ENCODE measurements around the gene UPF1. TPM values are rescaled to one million over a fixed set of nuclear protein-coding genes. Genes with fewer than 3 reads are reported as not detected.
A peak's percentile ranks its signal among the peaks of the same experiment; 100 is the strongest.

Gene UPF1
- total and polyA plus RNA-seq, 2 of the 13 experiments (the other 11 are each of a cell fraction or from before 2014, with no cell fraction given) = 16.9 to 41.8 TPM

DNA sequence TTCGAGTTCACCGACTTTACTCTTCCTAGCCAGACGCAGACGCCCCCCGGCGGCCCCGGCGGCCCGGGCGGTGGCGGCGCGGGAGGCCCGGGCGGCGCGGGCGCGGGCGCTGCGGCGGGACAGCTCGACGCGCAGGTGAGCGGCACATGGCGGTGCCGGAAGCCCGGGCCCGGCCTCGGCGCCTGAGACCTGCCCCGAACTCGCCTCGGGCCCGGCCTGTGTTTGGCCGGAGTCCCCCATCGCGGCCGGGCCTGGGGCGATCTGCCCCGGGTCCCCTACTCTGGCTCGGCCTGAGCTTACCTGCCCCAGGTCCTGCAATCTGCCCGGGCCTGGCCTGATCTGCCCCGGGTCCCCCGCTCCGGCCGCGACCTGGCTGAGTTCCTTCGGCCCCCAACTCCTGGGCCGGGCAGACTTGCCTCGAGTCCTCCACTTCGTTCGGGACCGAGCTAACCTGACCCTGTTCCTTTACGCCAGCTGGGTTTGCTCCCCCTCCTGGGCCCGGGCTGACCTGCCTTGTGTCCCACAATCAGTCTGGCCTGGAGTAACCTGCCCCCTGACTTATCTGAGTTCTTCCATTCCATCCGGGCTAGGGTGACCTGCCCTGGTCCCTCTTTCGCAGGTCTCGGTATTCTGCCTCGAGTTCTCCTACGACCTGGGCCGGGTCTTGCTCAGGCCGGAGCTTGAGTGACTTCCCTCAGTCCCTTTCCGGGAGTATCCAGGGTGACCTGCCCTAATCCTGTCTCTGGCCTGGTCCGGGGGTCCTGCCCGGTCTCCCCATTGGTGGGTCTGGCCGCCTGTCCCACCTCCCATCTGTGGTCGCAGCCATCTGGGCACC is 764 bp downstream of the UPF1 start (continued):
- TF ChIP-seq HOXA9 (CRISPR knock-in tag; IDR thresholded peaks at IDR 0.05; ENCODE audit: borderline replicate concordance) = no peak; the same call in 1 of the 2 replicates
- no peak for TF ChIP-seq FOXP1 (IDR thresholded peaks at IDR 0.05)
- TF ChIP-seq FOXP1 (CRISPR knock-in tag; IDR thresholded peaks at IDR 0.05) = no peak
- no peak; the same call in 1 of the 2 replicates for TF ChIP-seq ZNF607 (CRISPR knock-in tag; IDR thresholded peaks at IDR 0.05; ENCODE audit: borderline replicate concordance)
- TF ChIP-seq ZBTB20 (CRISPR knock-in tag; IDR thresholded peaks at IDR 0.05; ENCODE audit: borderline replicate concordance, low read depth) = 0 out of 2 replicates have a peak, but pooled peaks have one; percentile 45
- TF ChIP-seq XRCC5 (optimal IDR thresholded peaks at IDR 0.05; ENCODE audit: low read length) = peak; percentile 17
- no peak for TF ChIP-seq ZNF143 (CRISPR knock-in tag; IDR thresholded peaks at IDR 0.05)
- no peak for TF ChIP-seq ZNF512B (CRISPR knock-in tag; IDR thresholded peaks at IDR 0.05; ENCODE audit: borderline replicate concordance)
- TF ChIP-seq NONO (IDR thresholded peaks at IDR 0.05) = no peak
- TF ChIP-seq NONO (CRISPR knock-in tag; conservative IDR thresholded peaks at IDR 0.05) = no peak
- no peak for TF ChIP-seq ZZZ3 (CRISPR knock-in tag; IDR thresholded peaks at IDR 0.05; ENCODE audit: borderline replicate concordance)
- no peak for TF ChIP-seq RXRB (CRISPR knock-in tag; IDR thresholded peaks at IDR 0.05; ENCODE audit: borderline replicate concordance)

Measured in HepG2 (cell line).